Activated CD4-positive, alpha-beta T cell treated with anti-CD3 and anti-CD28 coated beads, Interleukin-2, amount 50 U/mL, for 1 hour (primary cell): ENCODE measurements around the gene STUM.

ENCODE experiments used
- DNase-seq: peaks from one replicate; pipeline ENCODE4 v3.0.0-alpha.2; 2020

The STUM gene

DNA sequence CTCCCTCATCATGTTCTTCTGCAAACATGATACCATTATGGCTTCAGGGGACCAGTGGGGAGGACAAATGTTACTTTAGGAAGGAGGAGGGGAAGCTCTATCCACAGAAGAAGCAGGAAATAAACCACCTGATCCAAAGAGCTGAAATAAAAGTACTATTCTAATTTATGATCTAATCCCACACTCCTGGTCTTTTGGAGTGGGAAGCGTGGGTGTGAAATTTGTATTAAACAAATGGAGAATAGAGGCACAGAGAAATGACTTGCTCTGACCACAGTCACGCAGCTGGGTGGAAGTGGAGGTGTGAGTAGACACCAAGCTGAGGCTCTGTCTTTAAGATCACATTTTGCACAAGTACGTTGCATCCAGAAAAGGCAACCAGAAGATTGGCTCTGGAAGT lies 14.5 kb upstream of the STUM start:
- DNase-seq = no peak

DNA sequence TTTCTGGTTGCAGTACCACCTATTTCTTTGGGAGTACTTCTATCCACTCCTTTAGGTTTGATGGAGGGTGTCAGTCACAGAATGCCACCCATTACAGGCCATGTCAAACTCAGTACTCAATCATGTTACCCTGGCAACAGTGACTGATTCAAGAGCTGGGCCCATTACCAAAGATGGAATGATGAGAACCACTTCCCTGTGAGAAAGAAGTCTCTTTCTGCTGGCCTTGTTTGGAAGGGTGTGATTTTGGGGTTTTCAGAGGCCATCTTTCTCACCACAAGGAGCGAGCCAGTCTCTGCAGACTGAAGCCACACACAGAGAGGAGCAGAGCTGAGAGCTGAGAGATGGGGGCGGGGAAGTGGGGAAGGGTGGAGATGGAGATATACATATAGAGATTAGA lies 13.9 kb upstream of the STUM start:
- DNase-seq = no peak

DNA sequence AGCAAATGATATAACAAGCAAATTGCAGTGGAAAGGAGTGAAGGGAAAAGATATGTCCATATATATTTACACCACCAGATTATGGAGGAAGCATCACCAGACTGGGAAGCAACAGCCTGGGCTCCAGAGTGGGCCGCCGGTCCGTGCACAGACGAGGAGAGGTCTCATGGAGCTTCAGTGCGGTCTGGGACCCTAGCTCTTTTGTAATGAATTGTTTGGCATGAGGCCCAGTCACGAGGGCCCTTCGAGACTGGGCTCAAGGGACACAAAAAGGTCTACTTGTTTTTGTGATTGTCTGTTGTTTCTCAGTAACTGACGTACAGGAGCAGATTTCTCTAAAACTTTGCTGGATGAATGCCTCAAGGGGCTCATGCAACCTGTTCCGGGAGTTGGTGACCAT lies 12.9 kb upstream of the STUM start:
- DNase-seq = no peak

DNA sequence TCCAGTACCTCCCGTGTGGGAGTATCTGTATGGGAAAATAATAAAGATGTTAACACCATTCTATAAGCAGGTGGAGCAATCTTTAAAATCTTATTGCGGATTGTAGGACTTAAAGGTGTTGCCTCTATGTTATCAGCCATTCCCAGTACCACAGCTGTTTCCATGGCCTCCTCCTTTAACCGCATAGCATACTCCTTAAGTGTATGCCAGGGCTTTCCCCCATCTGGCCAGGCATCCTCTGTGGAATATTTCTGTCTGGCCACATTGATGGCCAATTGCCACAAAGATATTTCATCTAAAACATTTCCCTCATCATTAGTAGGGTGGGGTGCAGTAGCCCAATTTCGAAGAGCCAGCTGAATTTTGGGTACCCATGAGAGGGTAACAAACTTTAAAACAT lies 7.3 kb upstream of the STUM start:
- no peak for DNase-seq

DNA sequence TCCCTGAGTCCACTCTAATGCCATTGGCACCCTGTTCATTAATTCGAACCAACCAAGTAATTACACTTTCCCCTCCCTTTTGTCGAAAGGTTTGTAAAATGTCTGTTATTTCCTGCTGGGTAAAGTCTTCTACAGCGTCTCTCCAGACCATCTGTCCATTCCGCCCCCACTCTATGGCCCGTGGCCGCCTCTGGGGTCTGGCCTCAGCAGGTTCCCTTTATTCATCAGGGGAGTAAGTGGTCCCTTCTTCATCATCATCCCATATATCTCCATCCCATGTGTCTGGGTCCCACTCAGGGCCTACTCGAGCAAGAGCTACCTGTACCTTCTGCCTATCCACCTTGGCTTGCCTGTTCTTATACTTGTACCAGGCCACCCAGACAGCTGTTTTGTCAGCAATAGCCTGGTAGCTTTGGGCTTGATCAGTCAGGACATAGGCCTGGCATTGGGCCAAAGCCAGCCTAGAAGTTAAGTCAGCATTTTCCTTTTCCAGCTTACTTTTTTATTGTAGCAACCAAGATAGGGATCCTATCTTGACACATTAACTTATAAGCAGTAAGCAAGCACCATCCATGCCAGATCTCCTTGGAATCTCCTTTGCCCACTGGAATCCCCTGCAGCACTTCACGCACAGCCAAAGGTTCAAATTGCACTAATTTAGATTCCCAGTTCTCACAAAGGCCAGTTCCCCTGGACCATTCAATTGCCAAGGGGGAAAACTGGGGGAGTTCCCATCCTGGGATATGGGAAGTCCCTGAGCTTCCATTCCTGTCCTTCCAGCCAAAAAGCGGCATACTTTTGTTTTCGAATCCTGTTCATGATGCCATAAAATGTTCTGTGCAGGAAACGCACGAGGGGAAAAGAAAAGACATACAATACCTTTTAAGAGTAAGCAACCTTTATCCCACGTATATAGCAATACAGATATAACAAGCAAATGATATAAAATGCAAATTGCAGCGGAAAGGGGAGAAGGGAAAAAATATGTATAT lies 6.6 kb upstream of the STUM start:
- no peak for DNase-seq

DNA sequence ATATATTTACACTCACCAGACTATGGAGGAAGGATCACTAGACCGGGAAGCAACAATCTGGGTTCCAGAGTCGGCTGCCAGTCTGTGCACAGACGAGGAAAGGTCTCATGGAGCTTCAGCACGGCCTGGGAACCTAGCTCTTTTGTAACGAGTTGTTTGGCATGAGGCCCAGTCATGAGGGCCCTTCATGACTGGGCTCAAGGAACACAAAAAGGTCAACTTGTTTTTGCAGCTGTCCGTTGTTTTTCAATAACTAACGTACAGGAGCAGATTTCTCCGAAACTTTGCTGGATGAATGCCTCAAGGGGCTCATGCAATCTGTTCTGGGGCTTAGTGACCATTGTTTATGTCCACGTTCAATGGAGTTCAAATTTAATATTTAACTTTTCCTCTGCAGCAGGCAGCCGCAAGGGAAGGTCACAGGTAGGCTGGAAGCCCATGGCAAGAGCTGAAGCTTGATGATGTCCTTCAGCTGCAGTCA lies 5.9 kb upstream of the STUM start:
- DNase-seq = no peak

DNA sequence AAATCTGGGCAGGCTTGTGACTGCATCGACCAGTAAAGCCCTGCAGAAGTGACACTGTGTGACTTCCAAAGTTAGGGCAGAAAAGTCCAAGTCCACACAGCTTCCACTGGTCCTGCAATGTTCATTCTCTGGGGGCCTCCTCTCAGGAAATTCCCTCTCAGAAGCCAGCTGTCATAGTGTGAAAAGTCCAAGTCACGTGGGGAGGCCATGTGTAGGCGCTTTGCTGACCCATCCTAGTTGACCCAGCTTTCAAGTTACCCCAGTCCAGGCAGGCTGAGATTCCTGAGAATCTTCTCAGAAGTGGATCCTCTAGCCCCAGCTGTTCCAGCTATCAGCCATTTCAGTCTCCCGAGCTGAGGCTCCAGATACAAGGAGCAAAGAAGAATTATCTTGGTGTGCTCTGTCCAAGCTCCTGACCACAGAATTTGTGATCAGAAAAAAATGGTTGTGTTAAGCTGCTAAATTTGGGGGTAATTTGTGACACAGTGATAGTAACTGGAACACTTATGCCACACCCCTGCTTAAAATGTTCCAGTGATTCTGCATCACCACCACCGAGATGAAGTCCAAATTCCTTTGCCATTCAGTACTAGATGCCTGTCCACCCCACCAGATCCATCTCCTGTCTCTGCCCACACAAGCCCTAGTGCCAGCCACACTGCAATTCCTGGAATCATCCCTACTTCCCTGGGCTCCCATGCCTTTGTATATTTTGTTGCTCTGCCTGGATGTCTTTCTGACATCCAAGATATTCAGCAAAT lies 2.5 kb upstream of the STUM start:
- no peak for DNase-seq

DNA sequence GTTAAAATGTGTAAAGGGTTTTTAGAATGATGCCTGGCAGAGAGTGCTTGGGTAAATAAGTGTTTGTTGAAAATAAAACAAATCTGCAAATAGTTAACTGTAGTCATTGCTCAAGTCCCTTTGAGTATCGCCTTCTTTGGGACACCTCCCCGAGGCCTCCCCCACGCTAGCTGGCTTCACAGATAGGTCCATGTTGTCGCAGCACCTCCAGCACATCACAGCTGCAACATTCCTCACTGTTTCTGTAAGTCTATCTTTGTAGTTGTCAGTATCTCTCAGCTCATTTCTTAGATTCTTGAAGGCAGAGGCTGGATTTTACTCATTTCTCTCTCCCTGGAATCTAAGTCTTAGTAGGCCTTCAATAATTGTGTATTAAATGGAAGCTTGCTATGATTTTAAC lies 1.6 kb upstream of the STUM start:
- no peak for DNase-seq

DNA sequence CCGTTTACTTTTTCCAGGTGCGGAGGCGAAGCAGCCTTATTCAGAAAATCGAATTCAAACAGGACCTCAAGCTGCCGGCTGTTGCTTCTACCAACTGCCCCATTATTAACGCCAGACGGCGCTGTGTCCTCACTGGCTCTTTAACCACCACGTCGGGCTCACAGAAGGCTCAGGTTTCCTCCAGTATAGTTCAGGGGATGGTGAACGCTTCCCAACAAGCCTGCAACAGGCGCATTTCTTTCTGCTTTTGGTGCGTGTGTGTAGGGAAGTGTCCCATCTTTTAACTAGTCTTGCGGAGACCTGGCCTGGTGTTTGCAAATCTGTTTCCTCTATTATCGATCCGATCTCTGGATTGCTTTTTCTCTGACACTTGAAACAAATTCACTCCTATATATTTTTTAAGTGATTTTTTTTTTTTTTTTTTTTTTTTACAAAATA lies 791 bp upstream of the STUM start:
- peak; percentile 61 for DNase-seq

DNA sequence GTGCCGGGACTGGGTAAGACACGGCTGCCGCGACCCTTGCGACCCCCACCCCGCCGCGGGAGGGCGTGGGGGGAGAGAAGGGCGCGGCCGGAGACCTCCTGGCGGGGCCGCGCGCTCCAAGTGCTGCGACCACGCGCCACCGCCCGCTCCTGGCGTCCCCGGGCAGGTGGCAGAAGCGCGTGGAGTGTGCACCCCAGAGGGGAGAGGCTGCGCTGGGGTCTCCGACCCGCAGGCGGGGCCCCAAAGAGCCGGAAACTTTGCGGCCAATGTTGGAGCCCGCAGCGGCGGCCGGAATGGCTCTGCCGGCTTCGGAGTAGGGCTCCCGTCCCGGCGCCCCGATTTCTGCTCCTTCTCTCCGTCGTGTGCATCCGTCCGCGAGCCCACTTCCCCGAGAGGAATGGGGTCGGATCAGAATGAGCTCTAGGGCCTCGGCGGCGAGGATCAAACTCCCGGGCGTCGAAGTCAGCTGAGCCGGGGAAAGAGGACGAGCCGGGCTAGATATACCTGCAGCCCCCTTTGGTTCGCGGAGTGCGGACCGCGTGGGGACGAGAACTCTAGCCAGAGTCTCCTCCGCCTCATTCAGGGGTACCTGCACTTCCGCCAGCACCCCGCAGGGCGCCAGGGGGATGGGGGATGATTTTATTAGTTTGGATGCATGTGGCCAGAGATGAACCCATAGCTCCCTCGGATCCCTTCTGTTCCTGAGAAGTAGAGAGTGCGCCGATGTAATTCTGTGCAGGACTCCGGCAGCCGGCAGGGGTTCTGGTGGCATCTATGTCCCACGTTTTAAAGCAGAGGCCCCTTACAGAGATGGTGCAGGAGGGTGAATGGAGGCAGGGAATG lies 751 bp downstream of the STUM start:
- DNase-seq = no peak

DNA sequence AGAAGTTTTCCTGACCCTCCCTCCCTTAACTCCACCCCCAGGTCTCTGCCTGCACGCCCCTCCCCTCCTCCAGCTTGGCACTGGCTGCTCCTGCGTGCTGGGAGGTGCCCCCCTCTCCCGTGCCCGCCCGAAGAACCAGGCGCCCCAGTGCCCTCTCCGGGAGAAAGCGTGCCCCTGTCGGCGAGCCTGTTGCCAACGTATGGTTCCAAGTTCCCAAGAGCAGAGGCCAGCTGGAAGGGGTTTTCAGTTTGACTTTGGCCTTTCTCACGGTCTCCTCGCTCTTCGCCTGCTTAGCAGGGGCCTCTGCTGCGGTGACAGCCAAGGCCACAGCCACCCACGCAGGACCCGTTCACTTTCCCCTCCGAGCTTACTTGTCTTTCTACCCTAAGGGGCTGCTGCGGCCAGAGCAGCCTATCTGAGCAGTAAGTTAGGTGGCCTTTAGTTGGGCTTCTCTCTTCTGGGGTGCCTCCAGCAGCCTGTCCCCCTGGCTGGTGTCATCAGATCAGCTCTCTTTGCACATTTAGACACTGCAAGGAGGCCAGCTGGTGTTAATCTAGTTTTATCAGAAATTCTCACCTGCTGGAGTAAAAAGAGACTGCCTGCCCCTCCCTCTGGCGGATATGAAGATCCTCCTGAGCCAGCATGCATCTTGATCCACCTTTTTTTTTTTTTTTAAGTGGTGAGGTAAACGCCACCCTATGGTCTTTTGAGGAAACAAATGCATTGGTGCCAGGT lies 1.5 kb downstream of the STUM start:
- peak; percentile 9 for DNase-seq

DNA sequence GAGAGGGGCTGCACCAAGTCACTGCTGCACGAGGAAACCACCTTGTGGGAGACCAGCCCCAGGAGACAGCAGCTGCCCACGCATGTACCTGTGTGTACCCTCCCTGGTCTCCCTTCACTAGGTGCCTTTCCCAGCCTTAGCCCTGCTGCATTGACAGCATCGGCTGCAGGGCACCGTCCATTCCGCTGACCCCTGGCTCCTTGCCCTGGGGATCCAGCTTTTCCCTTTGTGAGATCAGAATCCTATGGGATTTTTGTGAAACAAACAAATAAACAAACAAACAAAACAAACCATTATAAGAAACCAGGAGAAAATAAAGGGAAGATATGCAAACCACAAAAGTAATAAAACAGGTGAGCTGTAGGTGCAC lies 2.1 kb downstream of the STUM start:
- no peak for DNase-seq

DNA sequence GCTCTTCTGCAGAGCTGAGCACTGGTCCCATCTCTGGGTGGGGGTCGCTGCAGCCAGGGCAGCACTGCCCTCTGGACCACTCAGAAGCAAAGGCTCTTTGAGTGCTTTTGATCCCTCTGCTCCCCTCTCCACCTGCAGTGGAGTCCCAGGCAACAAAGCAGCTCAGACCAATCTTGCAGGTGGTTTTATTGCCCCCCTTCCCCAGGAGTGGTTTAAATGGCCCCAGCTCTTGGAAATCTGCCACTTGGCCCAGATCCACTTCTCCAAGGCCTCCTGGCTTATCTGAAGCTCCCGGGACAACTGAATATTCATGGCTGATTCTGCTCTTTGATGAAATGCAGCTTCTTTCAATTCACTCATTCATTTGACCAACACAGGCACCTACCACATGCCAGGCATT lies 2.7 kb downstream of the STUM start:
- no peak for DNase-seq

DNA sequence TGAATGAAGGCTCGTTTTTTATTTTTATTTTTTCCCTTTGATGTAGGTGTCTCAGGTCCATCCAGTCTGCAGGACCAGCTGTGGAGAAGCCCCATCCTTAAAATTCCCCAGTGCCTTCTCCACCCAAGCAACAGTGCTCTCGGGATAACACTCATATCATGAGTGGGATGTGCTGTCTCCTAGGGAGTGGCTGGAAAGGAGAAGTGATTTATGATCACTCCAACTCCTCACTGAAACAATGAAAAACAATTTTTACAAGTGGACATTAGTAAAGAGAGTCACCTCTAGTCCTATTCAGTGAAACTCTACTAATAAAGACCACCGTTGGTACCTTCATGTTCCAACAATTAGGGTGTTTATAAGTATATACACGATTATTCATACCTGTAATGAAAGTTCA lies 3.5 kb downstream of the STUM start:
- no peak for DNase-seq

DNA sequence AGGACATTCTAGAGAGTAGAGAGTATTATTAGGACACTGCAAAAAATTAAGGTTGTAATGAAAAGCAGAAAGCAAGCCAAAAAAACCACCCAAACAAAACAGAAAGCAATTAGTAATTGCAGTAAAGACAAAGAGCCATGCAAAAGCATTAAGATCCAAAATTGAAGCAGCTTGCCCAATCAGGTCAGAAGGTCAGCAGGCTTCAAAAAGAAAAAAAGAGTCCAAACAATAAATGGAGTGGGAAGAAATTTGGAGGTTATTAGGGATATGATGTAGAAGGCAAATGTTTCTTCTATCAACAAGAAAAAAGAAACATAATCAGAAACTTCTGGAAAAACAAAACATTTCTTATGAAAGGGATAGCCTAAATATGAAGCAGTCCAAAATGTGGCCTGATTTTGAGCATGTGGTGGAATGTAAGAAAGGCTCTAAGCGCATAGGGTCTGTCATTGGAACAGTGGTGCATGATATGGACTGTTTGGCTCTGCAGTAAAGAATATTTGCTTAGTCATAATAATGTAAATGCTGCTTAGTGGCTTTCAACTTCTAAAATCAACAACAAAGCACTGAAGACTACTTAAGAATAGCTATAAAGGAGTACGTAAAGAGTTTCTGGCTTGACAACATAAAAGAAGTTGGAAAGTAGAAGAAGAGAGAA lies 4.8 kb downstream of the STUM start:
- no peak for DNase-seq

DNA sequence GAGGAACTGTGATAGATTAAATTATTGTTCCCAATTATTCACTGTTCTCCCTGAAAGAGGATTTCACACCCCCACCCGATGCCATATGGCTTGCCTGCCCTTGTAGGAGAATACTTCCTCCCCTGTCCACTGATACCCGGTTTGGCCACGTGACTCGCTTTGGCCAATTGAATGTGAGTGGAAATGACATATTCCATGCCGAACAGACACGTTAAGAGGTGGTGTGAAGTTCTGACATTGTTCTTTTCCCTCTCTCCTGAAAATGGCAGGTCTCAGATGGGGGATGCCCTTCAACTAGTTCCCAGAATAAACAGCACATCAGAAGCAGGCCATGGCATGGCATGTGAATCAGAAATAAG lies 5.3 kb downstream of the STUM start:
- DNase-seq = no peak

DNA sequence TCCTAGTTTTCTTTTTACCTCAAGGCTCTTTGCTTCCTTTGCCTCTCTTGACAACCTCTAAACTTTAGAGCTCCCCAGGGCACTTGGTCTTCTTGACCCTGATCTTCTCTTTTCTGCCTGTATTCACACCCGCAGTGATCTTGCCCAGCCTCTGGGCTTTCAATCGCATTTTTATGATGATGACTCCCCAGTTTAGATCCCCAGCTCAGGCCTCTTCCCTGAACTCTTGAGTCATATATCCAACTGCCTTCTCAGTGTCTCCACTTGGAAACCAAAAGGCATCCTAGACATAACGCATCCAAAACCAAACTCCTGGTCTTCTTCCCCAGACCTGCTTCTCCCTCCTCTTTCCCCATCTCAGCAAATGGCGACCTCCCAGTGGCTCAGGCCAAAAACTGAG lies 6.5 kb downstream of the STUM start:
- no peak for DNase-seq

DNA sequence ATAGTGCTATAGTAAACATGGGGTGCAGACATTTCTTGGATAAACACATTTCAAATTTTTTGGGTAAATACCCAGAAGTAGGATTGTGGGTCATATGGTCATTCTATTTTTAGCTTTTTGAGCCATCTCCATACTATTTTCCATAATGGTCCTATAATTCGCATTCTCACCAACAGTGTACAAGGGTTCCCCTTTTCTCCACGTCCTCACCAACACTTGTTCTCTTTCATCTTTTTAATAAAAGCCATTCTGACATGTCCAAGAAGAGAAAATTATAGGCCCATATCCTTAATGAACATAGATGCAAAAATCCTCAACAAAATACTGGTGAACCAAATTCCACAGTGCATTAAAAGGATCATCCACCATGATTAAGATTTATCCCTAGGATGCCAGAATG lies 8.9 kb downstream of the STUM start:
- DNase-seq = no peak

DNA sequence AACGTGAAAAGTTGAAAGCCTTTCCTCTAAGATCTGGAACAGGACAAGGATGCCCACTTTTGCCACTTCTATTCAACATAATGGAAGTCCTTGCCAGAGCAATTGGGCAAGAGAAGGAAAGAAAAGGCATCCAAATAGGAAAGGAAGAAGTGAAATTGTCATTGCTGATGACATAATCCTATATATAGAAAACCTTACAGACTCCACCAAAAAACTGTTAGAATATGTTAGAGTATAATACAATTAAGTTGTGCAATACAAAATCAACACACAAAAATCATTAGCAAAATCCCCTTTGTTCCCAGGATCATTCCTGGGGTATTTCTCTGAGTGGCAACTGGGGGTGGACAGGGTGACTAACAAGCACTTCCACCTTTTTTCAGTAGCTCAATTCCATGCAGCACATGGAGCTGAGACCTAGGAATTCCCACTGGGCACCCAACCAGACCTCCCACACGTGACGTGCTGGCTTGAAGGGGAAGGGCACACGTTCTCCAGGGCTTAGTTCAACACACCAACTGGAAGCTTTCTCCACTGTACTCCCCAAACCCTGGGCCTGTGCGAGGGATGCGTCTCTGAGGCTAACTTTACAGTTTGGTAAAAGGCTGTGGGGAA lies 9.6 kb downstream of the STUM start:
- DNase-seq = no peak

DNA sequence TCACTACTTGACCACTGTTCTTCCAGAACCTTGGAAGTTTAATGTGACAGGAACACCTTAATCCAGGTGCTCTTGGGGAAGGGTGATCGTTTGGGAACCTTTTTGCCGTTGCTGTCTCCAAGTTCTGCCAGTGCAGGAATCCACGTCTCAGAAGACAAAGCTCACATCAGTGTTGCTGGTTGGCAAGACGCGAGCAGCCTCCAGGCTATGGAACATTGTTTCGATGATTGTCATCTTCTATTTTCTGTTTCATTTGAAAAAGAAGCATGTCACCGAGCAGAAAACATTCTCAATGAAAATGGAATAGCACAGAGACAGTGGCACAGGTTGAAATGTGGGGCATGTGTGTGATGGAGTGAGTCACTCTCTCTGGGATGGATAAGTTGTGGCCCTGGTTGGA lies 11.7 kb downstream of the STUM start:
- DNase-seq = no peak

DNA sequence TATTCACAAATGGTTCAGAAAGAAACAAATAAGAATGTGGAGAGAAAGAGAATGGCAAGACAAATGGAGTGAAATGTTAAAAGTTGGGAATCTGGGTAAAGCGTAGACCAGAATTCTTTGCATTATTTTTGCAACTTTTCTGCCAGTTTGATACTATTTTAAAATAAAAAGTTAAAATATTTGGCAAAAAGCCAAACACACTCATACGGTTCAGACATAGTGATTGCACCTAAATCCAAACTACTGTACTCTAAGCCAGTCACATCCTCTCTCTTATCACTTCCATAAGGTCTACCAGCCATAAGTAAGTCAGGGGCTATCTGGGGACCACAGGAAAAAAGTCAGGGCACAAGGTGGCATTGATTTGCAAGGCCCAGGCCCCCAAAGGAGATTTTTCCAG lies 14.4 kb downstream of the STUM start:
- no peak for DNase-seq

DNA sequence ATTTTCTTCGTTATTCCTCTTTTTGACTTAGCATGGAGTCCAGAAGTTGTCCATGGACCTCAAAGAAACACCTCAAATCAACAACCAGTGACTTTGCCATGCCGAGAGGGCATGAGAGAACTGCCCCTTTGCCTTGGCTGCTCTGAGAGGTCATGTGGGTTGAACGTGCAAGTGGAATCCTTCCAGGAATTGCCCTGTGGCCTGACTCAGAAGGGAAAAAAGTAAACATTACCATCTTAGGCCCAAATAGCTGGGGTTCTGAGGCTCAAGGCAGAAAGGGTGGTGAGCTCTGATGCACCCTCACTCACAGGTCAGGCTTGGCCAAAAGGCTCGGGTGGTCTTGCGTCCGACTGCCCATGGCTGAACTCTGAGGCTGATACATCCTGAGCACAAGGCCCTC lies 15.1 kb downstream of the STUM start:
- DNase-seq = no peak
